GM19043 (cell line): ENCODE results near the gene MAJIN.
"Not testable (repeated sequence)": the region's sequence is repeated elsewhere in the genome, so short reads cannot be mapped to it uniquely, and the experiment has no call there.

Source experiments
- ATAC-seq: cut with Tn5 transposase; IDR thresholded peaks from one replicate; pipeline ENCODE4 v1.9.1; 2021; ENCODE audit warnings: low read depth; ENCODE audit not compliant: unreplicated experiment

The MAJIN gene

DNA sequence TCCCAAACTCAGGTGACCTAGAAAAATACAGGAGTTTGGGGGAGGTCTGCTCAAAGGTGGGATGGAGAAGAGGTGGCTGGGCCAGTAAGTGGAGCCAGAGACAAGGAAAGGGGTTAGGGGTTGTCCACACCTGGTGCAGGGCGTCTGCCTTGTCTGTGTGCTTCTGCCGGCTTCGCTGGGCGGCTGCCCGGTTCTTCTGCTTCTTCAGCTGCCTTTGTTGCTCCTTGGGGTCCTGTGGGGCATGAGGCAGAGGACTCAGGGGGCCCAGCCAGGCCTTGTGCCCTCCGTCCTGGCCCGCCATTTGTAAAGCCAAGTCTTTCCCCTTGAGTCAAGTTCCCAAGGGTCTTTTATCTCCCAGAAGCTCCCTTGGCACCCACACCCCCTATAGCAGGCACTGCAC lies 22.4 kb upstream of the MAJIN start:
- no peak for ATAC-seq

- ATAC-seq, result no peak
Measured at GRCh38 chr11:64990222-64990923, 18.5 kb upstream of the MAJIN start.

DNA sequence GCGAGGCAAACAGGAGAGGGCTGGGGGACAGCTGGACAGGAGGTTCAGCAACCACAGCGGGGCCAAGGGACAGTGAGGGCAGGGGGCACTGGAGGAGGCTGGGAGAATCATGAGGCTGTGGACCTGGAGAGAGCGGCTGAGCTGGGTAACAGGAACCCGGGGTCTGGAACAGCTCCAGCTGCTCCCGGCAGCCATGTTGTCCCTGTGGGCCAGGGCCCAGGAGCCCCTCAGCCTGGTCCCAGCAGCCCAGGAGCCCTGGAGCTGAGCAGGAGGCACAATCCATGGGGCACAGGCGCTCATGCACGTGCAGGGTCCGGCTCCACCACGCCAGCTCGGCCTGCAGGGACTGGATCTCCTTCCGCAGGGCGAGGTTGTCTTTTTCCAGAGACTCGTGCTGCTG lies 17.5 kb upstream of the MAJIN start:
- ATAC-seq, result no peak

GRCh38 chr11:64987998-64988854 lies 16.3 kb upstream of the MAJIN start:
- ATAC-seq, result no peak

- not testable (repeated sequence) for ATAC-seq
Measured at GRCh38 chr11:64983339-64983738, 11.4 kb upstream of the MAJIN start.

DNA sequence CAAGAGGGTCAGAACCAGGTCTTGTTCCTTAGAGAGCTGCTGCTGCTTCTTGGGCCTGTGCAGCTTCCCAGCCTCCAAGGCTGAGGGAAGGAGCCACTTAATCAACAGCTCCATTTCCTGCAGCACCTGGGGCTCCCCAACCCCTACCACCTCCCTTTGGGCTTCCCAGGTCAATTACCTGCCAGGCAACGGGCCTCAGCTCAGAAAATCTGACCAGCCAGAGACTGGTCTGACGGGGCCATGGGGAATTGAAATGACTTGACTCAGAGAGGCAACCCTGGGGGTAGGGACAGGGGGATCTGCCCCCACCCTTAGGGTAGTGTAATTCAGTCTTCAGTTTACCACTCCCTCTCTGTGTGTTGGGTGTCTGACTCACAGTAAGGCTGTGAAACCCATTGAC lies 4.7 kb upstream of the MAJIN start:
- ATAC-seq, result no peak

DNA sequence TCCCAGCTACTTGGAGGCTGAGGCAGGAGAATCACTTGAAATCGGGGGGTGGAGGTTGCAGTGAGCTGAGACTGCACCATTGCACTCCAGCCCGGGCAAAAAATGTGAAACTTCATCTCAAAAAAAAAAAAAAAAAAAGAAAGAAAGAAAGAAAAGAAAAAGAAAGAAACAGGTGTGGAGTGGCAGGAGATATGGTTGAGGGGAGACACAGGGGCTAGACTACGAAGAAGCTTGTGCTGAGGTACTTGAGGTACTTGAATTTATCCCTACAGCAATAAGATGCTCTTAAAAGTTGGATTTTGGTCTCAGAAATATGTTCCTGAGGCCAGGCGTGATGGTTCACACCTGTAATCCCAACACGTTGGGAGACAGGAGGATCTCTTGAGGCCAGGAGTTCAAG lies 2.2 kb upstream of the MAJIN start:
- no peak for ATAC-seq

DNA sequence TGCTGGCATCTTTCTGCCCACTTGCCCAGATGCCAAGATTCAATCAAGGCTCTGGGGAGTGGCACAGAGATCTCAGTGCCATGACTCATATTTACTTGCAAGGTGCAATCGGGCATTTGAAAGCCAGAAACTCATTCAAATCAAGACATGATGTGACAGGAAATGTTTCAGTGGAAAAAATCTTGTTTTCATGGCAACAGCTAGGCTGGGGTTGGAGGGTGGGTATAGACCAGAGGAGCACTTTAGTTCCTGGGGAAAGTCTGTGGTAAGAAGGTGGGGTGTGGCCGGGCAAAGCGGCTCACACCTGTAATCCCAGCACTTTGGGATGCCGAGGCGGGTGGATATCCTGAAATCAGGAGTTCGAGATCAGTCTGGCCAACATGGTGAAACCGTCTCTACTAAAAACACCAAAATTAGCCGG lies 1.2 kb downstream of the MAJIN start:
- no peak for ATAC-seq

DNA sequence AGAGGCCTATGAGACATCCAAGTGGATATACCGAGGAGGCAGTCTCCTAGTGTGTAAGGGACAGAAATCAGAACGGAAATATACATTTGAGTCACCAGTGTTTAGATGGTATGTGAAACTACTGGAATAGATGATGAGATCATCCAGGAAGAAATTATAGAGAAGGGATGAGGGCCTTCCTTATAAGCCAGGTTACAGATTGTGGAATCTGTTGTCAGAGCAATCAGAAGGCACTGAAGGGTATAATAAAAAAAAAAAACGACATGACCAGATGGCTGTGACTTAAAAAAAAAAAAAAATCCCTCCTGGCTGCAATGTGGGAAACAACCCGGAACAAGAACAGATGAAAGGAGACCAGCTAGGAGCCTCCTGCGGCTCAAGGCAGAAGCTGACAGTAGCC lies 2.7 kb downstream of the MAJIN start:
- no peak for ATAC-seq

- no peak for ATAC-seq
Measured at GRCh38 chr11:64967375-64967774, 4.5 kb downstream of the MAJIN start.

DNA sequence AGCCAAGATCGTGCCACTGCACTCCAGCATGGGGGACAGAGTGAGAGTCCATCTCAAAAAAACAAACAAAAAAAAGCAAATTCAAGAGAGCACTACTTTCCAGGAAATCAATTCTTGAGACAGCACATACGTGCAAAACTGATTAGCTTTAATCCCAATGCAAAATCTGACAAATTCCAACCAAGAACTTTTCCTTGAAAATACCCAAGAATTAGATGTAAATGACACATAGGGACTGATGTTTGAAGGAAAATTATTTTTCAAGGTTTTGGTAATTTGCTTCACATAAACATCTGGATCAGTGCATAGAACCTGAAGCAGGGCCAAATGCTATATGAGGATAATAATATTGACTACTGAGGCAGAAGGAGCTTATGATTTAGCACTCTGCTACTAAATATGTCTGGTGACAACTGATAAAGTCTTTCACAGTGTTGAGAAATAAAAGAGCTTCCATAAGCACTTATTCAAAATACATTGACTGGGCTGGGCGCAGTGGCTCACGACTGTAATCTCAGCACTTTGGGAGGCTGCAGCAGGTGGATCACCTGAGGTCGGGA lies 8.8 kb downstream of the MAJIN start:
- no peak for ATAC-seq

- no peak for ATAC-seq
Measured at GRCh38 chr11:64960719-64961118, 11.2 kb downstream of the MAJIN start.

DNA sequence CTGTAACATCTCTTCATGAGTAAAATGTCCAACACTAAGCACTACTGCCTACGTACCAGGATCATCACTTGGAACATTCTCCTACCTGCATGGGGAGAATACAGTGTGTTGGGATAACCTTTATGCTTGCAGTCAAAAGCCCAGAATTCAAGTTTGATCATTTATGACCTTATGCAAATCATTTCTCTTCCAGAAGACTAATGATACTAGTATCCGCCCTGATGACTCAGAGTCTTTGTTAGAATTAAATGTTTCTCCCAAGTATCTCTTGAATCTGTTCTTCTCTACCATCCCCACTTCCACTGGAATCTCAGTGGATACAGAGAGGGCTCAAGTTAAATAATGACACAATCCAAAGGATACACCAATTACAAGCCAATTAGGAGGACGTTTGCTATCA lies 12.4 kb downstream of the MAJIN start:
- no peak for ATAC-seq

DNA sequence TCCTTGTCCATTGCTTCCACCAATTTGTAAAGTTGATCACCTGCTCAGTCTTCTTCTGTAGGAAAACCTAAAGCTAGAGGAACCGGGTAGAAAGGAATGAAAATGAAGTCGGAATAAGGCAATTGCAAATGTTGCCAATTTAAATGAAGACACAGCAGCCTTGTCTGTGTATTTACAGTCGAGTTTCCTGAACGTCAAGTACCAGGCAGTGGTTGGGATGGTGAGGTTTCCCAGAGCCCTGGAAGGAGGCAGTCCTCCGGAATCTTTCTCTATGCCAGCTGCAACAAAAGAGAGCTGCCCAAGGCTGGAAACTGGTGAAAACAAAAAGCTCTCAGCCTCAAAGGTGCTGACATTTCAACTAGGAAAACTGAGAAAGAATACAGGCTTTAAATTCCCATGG lies 17.7 kb downstream of the MAJIN start:
- no peak for ATAC-seq

- ATAC-seq, result no peak
Measured at GRCh38 chr11:64951529-64951928, 20.4 kb downstream of the MAJIN start.

- ATAC-seq, result no peak
Measured at GRCh38 chr11:64947208-64947814, 24.6 kb downstream of the MAJIN start.

- ATAC-seq, result no peak
Measured at GRCh38 chr11:64936539-64936938, 35.4 kb downstream of the MAJIN start.

- ATAC-seq, result no peak
Measured at GRCh38 chr11:64935359-64936081, 36.4 kb downstream of the MAJIN start, which contains the start of gene GPHA2. TSS of gene GPHA2 (minus strand) at chr11:64935893. CDS start at chr11:64935460, 433 bp downstream.

GRCh38 chr11:64934682-64935358 lies 37.1 kb downstream of the MAJIN start:
- no peak for ATAC-seq
